H9 (cell line): Measurements from ENCODE around the gene PLD2. TPM values are rescaled to one million over a fixed set of nuclear protein-coding genes. Genes with fewer than 3 reads are reported as not detected.

Experiments
- DNase-seq: peaks from one replicate; pipeline ENCODE4 v3.0.0-alpha.2; 2017
- H2AFZ ChIP-seq: one replicate; pipeline ENCODE4 v1.6.1; 2013; ENCODE audit warnings: mild to moderate bottlenecking, low read length, control low read depth, moderate library complexity
- H2AK5ac ChIP-seq: 2 replicates; pipeline ENCODE4 v1.6.1; 2013; ENCODE audit warnings: low read length, control low read depth, mixed read lengths; ENCODE audit not compliant: insufficient read length
- H2BK120ac ChIP-seq: one replicate; pipeline ENCODE4 v1.6.1; 2013; ENCODE audit warnings: low read depth, mild to moderate bottlenecking, low read length, control low read depth, inconsistent platforms; ENCODE audit not compliant: poor library complexity, severe bottlenecking
- H2BK12ac ChIP-seq: 2 replicates; pipeline ENCODE4 v1.6.1; 2013; ENCODE audit warnings: low read length, control low read depth, mixed read lengths, low read depth; ENCODE audit not compliant: insufficient read length
- H2BK15ac ChIP-seq: 2 replicates; pipeline ENCODE4 v1.6.1; 2013; ENCODE audit warnings: low read depth, low read length, control low read depth
- H2BK20ac ChIP-seq: one replicate; pipeline ENCODE4 v1.6.1; 2013; ENCODE audit warnings: low read depth, mild to moderate bottlenecking, low read length, control low read depth, inconsistent platforms; ENCODE audit not compliant: poor library complexity, severe bottlenecking
- H2BK5ac ChIP-seq: 2 replicates; pipeline ENCODE4 v1.6.1; 2013; ENCODE audit warnings: low read length, control low read depth, mixed read lengths; ENCODE audit not compliant: insufficient read length
- H3K14ac ChIP-seq: 2 replicates; pipeline ENCODE4 v1.6.1; 2013; ENCODE audit warnings: low read length, control low read depth; ENCODE audit not compliant: insufficient read depth
- H3K18ac ChIP-seq: 2 replicates; pipeline ENCODE4 v1.6.1; 2013; ENCODE audit warnings: low read depth, mild to moderate bottlenecking, mixed read lengths, low read length, control low read depth; ENCODE audit not compliant: insufficient read length
- H3K23ac ChIP-seq: 2 replicates; pipeline ENCODE4 v1.6.1; 2013; ENCODE audit warnings: low read length, control low read depth, mixed read lengths, low read depth; ENCODE audit not compliant: insufficient read length
- H3K23me2 ChIP-seq: 2 replicates; pipeline ENCODE4 v1.6.1; 2013; ENCODE audit warnings: low read depth, mild to moderate bottlenecking, mixed read lengths, low read length, control low read depth; ENCODE audit not compliant: insufficient read length, poor library complexity, severe bottlenecking
- H3K27ac ChIP-seq: 2 replicates; pipeline ENCODE4 v1.5.1; 2013; ENCODE audit warnings: low read length, control low read depth, mixed read lengths, low read depth; ENCODE audit not compliant: insufficient read length
- H3K27me3 ChIP-seq: 2 replicates; pipeline ENCODE4 v1.6.1; 2013; ENCODE audit warnings: low read length, control low read depth, inconsistent platforms; ENCODE audit not compliant: insufficient read depth
- H3K4ac ChIP-seq: 2 replicates; pipeline ENCODE4 v1.6.1; 2013; ENCODE audit warnings: low read depth, mild to moderate bottlenecking, control low read depth, inconsistent platforms, low read length, moderate library complexity
- H3K4me1 ChIP-seq: 2 replicates; pipeline ENCODE4 v1.6.1; 2013; ENCODE audit warnings: low read length, control low read depth, inconsistent platforms; ENCODE audit not compliant: insufficient read depth
- H3K4me2 ChIP-seq: 2 replicates; pipeline ENCODE4 v1.6.1; 2013; ENCODE audit warnings: low read length, control low read depth, mixed read lengths; ENCODE audit not compliant: insufficient read length, insufficient read depth
- H3K56ac ChIP-seq: 2 replicates; pipeline ENCODE4 v1.6.1; 2013; ENCODE audit warnings: low read depth, mild to moderate bottlenecking, mixed read lengths, low read length, control low read depth; ENCODE audit not compliant: insufficient read length
- H3K79me1 ChIP-seq: 2 replicates; pipeline ENCODE4 v1.6.1; 2013; ENCODE audit warnings: low read depth, mild to moderate bottlenecking, moderate library complexity, low read length, control low read depth, inconsistent platforms; ENCODE audit not compliant: insufficient read depth, poor library complexity, severe bottlenecking
- H3K79me2 ChIP-seq: 2 replicates; pipeline ENCODE4 v1.6.1; 2013; ENCODE audit warnings: low read length, control low read depth, inconsistent platforms; ENCODE audit not compliant: insufficient read depth
- H3K9ac ChIP-seq: 2 replicates; pipeline ENCODE4 v1.6.1; 2013; ENCODE audit warnings: low read length, control low read depth, mixed read lengths; ENCODE audit not compliant: insufficient read length; ENCODE audit errors: extremely low read depth
- H3K9me3 ChIP-seq: one replicate; pipeline ENCODE4 v1.6.1; 2013; ENCODE audit warnings: low read depth, low read length, inconsistent platforms; ENCODE audit not compliant: control insufficient read depth
- H3T11ph ChIP-seq: one replicate; pipeline ENCODE4 v1.6.1; 2013; ENCODE audit warnings: mild to moderate bottlenecking, low read length, control low read depth, inconsistent platforms
- H4K20me1 ChIP-seq: one replicate; pipeline ENCODE4 v1.6.1; 2013; ENCODE audit not compliant: control insufficient read depth, insufficient read length, insufficient read depth
- H4K5ac ChIP-seq: 2 replicates; pipeline ENCODE4 v1.6.1; 2013; ENCODE audit warnings: low read depth, mild to moderate bottlenecking, mixed read lengths, low read length, control low read depth; ENCODE audit not compliant: insufficient read length
- H4K8ac ChIP-seq: replicated peaks from 2 replicates; pipeline ENCODE4 v1.6.1; 2013; ENCODE audit warnings: low read length, control low read depth, mixed read lengths, low read depth; ENCODE audit not compliant: insufficient read length
- H4K91ac ChIP-seq: 2 replicates; pipeline ENCODE4 v1.6.1; 2013; ENCODE audit warnings: low read depth, mild to moderate bottlenecking, moderate library complexity, mixed read lengths, low read length, control low read depth; ENCODE audit not compliant: insufficient read length
- H3K27ac Mint-ChIP-seq, 3 experiments: 2 replicates in 2 of 3; 3 replicates in 1 of 3; pipeline ENCODE4 v1.8.0; 2020 to 2021; ENCODE audit warnings: mixed read lengths in 3 of 3, mild to moderate bottlenecking in 1 of 3, moderate library complexity in 1 of 3
- H3K27me3 Mint-ChIP-seq: 2 replicates; pipeline ENCODE4 v1.8.0; 2021; ENCODE audit warnings: low read depth, mild to moderate bottlenecking, moderate library complexity, mixed read lengths
- H3K36me3 Mint-ChIP-seq, 3 experiments: 2 replicates in 2 of 3; 3 replicates in 1 of 3; pipeline ENCODE4 v1.8.0; 2020 to 2021; ENCODE audit warnings: low read depth in 3 of 3, mixed read lengths in 3 of 3; ENCODE audit not compliant: insufficient read depth in 1 of 3
- H3K4me1 Mint-ChIP-seq, 2 experiments: 2 replicates each; pipeline ENCODE4 v1.8.0; 2020; ENCODE audit warnings: mixed read lengths in 2 of 2
- H3K4me3 Mint-ChIP-seq, 2 experiments: 2 replicates in 1 of 2; 3 replicates in 1 of 2; pipeline ENCODE4 v1.8.0; 2020 to 2021; ENCODE audit warnings: mild to moderate bottlenecking in 2 of 2, mixed read lengths in 2 of 2, moderate library complexity in 1 of 2
- H3K9me3 Mint-ChIP-seq, 2 experiments: 2 replicates in 1 of 2; 3 replicates in 1 of 2; pipeline ENCODE4 v1.8.0; 2020; ENCODE audit warnings: mild to moderate bottlenecking in 2 of 2, mixed read lengths in 2 of 2, moderate library complexity in 1 of 2
- WGBS: extraction: QIAGEN DNeasy Blood & Tissue Kit; methylation state at CpG from one replicate; pipeline ENCODE4 v1.1.7; 2013; ENCODE audit warnings: missing lambda C conversion rate, low lambda C conversion rate, mixed read lengths; ENCODE audit not compliant: insufficient read length; ENCODE audit errors: extremely low coverage; 5-methylcytosine and 5-hydroxymethylcytosine counted together
- total RNA-seq: library from RNA; stranded (reverse); gene quantifications from 2 replicates; pipeline ENCODE4 v1.2.1, GENCODE V29; 2021
- TF ChIP-seq, protein P1 (sequence below): fragments of 200-600 bp; sonication (generic); conservative IDR thresholded peaks from 3 replicates; pipeline ENCODE4 v1.8.0; 2021; ENCODE audit warnings: antibody characterized with exemption, mild to moderate bottlenecking

PLD2 gene
- total RNA-seq, 1 experiment from 2014 or later: 63.3 TPM

DNA sequence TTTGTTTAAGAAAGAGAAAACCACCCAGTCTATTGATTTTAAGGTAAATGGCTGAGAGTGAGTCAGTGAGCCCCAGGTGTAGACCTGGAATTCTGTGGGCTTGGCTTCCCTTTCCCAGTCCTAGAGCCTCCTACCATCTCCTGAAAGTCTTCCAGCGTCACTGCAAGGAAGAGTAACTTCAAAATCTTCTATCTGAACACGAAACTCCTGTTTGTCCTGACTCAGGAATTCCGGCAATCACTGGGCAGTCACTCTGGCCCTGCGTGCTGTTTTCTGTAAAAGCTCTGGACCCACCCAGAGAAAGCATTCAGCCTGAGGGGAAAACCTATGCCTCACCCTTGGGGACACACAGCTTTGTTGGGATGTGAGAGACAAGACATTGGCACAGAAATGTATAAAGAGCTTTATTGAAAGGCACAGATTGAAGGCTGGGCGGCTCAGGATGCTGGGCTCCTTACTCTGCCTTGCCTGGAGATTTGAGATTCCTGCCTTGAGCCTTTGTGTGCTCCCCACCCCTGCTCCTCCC is 42.1 kb downstream of the PLD2 start:
- Histone ChIP-seq H4K5ac (peak overlapping the region; percentile 22), H2AFZ (no peak overlapping the region), H2BK12ac (no peak overlapping the region), H3K23ac (no peak overlapping the region), H3K79me2 (peaks cover 8% of the 10 kb centered on the region; the same call in 1 of the 2 replicates), H3K14ac (peak overlapping the region; percentile 68; the same call in 1 of the 2 replicates), H3K18ac (no peak overlapping the region), H3K27me3 (no peaks in the 10 kb centered on the region; the same call in 1 of the 2 replicates), H3K23me2 (no peaks in the 10 kb centered on the region), H2BK20ac (no peak overlapping the region), H3K4me2 (peak overlapping the region; percentile 24), H4K20me1 (no peaks in the 10 kb centered on the region), H3K56ac (no peak overlapping the region), H2BK5ac (peak overlapping the region; percentile 36), H3K4ac (no peak overlapping the region), H3K4me1 (peaks cover 4% of the 10 kb centered on the region; the same call in 1 of the 2 replicates), H3K9ac (no peak overlapping the region), H4K8ac (no peak overlapping the region), H4K91ac (no peak overlapping the region), H3K79me1 (peaks cover 2% of the 10 kb centered on the region), H2AK5ac (no peak overlapping the region), H3T11ph (no peak overlapping the region), H3K27ac (peak overlapping the region; percentile 29), H2BK15ac (no peak overlapping the region), H3K9me3 (no peaks in the 10 kb centered on the region), H2BK120ac (no peak overlapping the region)
- Mint-ChIP-seq H3K4me3 (no peak overlapping the region), H3K9me3 (no peaks in the 10 kb centered on the region), H3K27ac (peak overlapping the region; percentile 87 to 98 (median 90)), H3K27me3 (no peaks in the 10 kb centered on the region), H3K4me1 (peaks cover 62 to 64% of the 10 kb centered on the region in 2 experiments), H3K36me3 (peaks cover 0 to 3% (median 0%) of the 10 kb centered on the region in 3 experiments; a peak in 2 of 7 replicates)
- WGBS: no CpG with 5 or more reads among the region's 5 CpGs
- TF ChIP-seq, protein P1, sequence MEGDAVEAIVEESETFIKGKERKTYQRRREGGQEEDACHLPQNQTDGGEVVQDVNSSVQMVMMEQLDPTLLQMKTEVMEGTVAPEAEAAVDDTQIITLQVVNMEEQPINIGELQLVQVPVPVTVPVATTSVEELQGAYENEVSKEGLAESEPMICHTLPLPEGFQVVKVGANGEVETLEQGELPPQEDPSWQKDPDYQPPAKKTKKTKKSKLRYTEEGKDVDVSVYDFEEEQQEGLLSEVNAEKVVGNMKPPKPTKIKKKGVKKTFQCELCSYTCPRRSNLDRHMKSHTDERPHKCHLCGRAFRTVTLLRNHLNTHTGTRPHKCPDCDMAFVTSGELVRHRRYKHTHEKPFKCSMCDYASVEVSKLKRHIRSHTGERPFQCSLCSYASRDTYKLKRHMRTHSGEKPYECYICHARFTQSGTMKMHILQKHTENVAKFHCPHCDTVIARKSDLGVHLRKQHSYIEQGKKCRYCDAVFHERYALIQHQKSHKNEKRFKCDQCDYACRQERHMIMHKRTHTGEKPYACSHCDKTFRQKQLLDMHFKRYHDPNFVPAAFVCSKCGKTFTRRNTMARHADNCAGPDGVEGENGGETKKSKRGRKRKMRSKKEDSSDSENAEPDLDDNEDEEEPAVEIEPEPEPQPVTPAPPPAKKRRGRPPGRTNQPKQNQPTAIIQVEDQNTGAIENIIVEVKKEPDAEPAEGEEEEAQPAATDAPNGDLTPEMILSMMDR: no peak
- DNase-seq: peak; percentile 56
